Ascending aorta (tissue), 2 donors: Measurements from ENCODE around the gene POGLUT3. TPM values are rescaled to one million over a fixed set of nuclear protein-coding genes. Genes with fewer than 3 reads are reported as not detected.

Experiments
- DNase-seq, 2 donors: peaks; one replicate each; pipeline ENCODE4 v3.0.0-alpha.2; 2019; ENCODE audit warnings: low spot score in 2 of 2
- H3K27ac ChIP-seq, 2 donors: fragments of 200-600 bp; sonication (generic); one replicate each; pipeline ENCODE4 v1.5.1; 2016 to 2017; ENCODE audit warnings: mild to moderate bottlenecking in 1 of 2
- H3K27me3 ChIP-seq: fragments of 200-600 bp; sonication (generic); one replicate; pipeline ENCODE4 v1.5.1; 2017
- H3K36me3 ChIP-seq, 2 donors: fragments of 200-600 bp; sonication (generic); one replicate each; pipeline ENCODE4 v1.5.1; 2016
- H3K4me1 ChIP-seq, 2 donors: fragments of 200-600 bp; sonication (generic); one replicate each; pipeline ENCODE4 v1.5.1; 2016 to 2017; ENCODE audit warnings: mild to moderate bottlenecking in 1 of 2
- H3K4me3 ChIP-seq, 2 donors: fragments of 200-600 bp; sonication (generic); one replicate each; pipeline ENCODE4 v1.5.1; 2016 to 2017; ENCODE audit warnings: mild to moderate bottlenecking in 1 of 2
- H3K9me3 ChIP-seq, 2 donors: fragments of 200-600 bp; sonication (generic); one replicate each; pipeline ENCODE4 v1.5.1; 2016
- intact Hi-C: fragments of 100-400 bp; cut with DNase I; formaldehyde crosslinking; loops from one replicate; pipeline ENCODE4 v1.15.1; 2023
- total RNA-seq: library from RNA; depleted of rRNA; stranded (reverse); fragments of >200 nt; gene quantifications from one replicate; pipeline ENCODE4 v1.1.0, GENCODE V29; 2016
- TF ChIP-seq, protein P1 (sequence below), 3 experiments: fragments of 200-600 bp in 2 of 3; fragments of 450-650 bp in 1 of 3; sonication (generic) in 2 of 3; IDR thresholded peaks; one replicate each; pipeline ENCODE4 v1.5.1; 2016 to 2019; ENCODE audit warnings: antibody characterized with exemption in 3 of 3, mild to moderate bottlenecking in 1 of 3, moderate library complexity in 1 of 3

POGLUT3 gene
- total RNA-seq, 1 donor from 2014 or later: 27.1 TPM

DNA sequence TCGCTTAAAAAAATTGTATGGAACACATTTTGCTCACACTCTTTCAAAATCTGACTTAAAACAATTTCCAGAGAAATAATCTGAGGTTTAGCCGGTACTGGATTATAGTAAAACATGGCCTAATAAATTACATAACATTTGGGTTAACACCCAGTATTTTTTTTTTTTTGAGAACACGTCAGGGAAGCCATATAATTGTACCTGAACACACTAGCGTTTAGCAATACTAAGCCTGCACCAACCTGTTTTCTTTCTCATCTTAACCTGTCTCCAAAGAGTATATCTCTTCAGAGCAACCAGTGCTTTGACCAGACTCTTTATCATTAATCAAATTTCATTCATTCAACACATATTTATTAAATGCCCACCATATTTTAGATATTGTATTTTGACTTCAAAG is 2.0 kb upstream of the POGLUT3 start:
- intact Hi-C loops: no loop called here
- peaks cover 0 to 3% of the 10 kb centered on the region in 2 donors for H3K4me1 ChIP-seq
- no peak overlapping the region for H3K27ac ChIP-seq
- TF ChIP-seq, protein P1, sequence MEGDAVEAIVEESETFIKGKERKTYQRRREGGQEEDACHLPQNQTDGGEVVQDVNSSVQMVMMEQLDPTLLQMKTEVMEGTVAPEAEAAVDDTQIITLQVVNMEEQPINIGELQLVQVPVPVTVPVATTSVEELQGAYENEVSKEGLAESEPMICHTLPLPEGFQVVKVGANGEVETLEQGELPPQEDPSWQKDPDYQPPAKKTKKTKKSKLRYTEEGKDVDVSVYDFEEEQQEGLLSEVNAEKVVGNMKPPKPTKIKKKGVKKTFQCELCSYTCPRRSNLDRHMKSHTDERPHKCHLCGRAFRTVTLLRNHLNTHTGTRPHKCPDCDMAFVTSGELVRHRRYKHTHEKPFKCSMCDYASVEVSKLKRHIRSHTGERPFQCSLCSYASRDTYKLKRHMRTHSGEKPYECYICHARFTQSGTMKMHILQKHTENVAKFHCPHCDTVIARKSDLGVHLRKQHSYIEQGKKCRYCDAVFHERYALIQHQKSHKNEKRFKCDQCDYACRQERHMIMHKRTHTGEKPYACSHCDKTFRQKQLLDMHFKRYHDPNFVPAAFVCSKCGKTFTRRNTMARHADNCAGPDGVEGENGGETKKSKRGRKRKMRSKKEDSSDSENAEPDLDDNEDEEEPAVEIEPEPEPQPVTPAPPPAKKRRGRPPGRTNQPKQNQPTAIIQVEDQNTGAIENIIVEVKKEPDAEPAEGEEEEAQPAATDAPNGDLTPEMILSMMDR (IDR thresholded peaks at IDR 0.05): no peak
- no peak overlapping the region for H3K4me3 ChIP-seq
- DNase-seq: no peak
- no peaks in the 10 kb centered on the region for H3K9me3 ChIP-seq
- no peaks in the 10 kb centered on the region for H3K27me3 ChIP-seq
- no peaks in the 10 kb centered on the region for H3K36me3 ChIP-seq

DNA sequence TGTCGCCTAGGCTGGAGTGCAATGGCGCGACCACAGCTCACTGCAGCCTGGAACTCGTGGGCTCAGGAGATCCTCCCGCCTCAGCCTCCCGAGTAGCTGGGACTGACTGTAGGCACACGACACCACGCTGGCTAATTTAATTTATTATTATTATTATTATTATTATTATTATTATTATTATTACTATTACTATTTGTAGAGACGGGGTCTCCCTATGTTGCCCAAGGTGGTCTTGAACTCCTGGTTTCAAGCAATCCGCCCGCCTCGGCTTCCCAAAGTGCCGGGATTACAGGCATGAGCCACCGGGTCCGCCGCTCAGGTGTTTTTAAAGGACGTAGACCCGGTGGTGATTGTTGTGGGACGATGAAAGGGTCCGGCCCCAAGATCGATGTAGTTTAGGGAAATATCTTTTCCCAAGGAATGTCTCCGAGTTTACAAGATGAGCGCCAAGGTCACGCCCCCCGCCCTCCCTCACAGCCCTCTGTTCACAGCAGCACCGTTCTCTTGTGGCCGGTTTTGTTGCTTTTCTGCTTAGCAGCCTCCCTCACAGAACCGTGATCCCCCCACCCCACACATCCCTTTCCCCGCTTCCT is 728 bp upstream of the POGLUT3 start:
- intact Hi-C loops: loop anchor here (5.0 kb wide), 1 partner anchor 377 kb away; the partner anchor contains the start of gene ACAT1
- Histone ChIP-seq H3K36me3 (no peaks in the 10 kb centered on the region), H3K9me3 (no peaks in the 10 kb centered on the region), H3K27me3 (no peaks in the 10 kb centered on the region), H3K4me1 (peaks cover 0 to 3% of the 10 kb centered on the region in 2 donors), H3K4me3 (peak overlapping the region; percentile 67 to 86), H3K27ac (peak overlapping the region; percentile 94 to 97)
- TF ChIP-seq, protein P1 (IDR thresholded peaks at IDR 0.05): no peak
- no peak for DNase-seq

DNA sequence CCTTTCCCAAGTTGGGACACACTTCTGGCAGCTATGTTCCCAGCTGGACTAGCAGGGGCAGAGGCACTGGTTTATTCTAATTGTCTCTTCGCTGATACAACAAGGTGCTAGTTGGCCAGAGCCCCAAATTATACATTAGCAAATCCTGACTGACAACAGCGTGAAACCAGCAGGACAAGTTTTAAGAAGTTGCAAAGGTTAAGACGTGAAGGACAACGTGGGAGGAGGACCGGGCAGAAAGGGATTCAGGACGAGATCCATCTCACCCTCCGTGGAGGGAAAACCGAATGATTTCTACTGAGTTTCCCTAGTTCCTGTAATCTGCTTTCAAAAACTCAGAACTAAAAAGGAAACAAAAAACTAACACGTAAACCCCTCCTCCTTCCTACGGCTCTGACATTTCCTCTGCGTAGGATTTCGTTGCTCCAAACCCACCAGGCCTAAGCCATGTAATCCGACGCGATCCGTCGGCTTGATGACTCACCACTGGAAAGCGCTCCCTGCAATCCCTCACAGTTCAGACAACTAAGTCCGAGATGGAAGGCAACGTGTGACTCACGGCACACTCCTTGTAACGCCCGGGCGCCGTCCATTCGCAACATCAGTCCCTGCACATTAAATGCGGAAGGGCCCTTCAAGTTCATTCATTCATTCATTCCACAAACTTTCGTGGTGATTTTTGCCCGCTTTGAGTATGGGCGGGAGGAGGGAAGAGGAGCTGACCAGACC is 703 bp downstream of the POGLUT3 start:
- peak overlapping the region; percentile 94 to 97 for H3K27ac ChIP-seq
- intact Hi-C loops: loop anchor here (1.0 to 5.0 kb wide), 6 partner anchors 30 to 375 kb away; partner anchors contain the start of genes ACAT1, ATM, C11orf65 and DDX10
- no peaks in the 10 kb centered on the region for H3K27me3 ChIP-seq
- TF ChIP-seq, protein P1 (IDR thresholded peaks at IDR 0.05): no peak
- H3K9me3 ChIP-seq: no peaks in the 10 kb centered on the region
- no peaks in the 10 kb centered on the region for H3K36me3 ChIP-seq
- H3K4me3 ChIP-seq: peak overlapping the region; percentile 67 to 86
- DNase-seq: peak; percentile 83 to 97
- H3K4me1 ChIP-seq: peaks cover 0 to 3% of the 10 kb centered on the region in 2 donors

DNA sequence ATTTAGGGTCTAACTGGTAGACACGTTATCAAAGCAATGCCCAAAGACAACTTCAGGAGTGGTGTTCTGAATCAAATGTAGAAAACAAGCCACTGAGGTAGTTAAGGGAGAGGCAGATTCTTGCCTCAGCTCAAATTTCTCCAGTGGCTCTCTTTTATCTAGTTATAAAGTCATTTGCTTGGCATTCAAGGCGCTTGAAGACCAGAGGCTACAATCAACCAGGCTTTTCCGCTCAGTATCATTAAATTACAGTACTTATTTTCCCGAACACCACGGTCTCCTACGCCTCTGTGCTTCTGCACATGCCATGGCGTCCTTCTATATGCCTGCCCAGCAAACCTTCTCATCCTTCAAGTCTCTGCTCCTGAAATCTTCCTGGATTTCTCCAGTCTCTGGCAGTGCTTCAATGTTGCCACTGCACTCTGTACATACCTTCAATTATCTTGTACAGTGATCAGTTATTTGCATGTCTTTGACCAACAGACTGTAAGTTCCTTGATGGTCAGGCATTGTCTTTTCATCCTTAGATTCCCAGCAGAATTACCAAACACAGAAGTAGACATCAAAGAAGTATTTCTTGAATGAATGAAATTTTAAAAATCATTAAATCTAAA is 1.4 kb downstream of the POGLUT3 start:
- peaks cover 0 to under 1% of the 10 kb centered on the region in 2 donors for H3K4me1 ChIP-seq

DNA sequence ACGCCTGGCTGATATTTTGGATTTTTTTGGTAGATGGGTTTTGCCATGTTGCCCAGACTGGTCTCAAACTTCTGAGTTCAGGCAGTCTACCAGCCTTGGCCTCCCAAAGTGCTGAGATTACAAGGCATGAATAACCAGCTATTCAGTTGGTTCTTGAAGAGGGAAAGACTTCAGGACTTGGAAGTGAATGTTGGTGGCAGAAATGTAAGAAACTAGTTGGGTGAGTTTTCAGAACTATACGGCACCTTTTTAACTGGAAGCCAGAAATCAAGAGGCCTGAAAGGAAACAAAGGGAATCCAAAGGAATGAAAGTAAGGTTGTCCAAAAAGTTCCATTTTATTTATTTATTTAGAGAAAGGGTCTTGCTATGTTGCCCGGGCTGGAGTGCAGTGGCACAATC is 2.9 kb downstream of the POGLUT3 start:
- no peak for DNase-seq
- Histone ChIP-seq H3K4me1 (no peaks in the 10 kb centered on the region), H3K36me3 (peaks cover under 1 to 1% of the 10 kb centered on the region in 2 donors), H3K9me3 (no peaks in the 10 kb centered on the region), H3K27me3 (no peaks in the 10 kb centered on the region), H3K27ac (no peak overlapping the region), H3K4me3 (no peak overlapping the region)
- TF ChIP-seq, protein P1 (IDR thresholded peaks at IDR 0.05): no peak
- intact Hi-C loops: loop anchor here (5.0 kb wide), 1 partner anchor 373 kb away; the partner anchor contains the start of gene ACAT1

More for the DNA sequence above, 1.4 kb downstream of the POGLUT3 start:
- Histone ChIP-seq H3K9me3 (no peaks in the 10 kb centered on the region), H3K36me3 (no peaks in the 10 kb centered on the region), H3K27me3 (no peaks in the 10 kb centered on the region), H3K4me3 (peak overlapping the region; percentile 67 to 86), H3K27ac (peak overlapping the region; percentile 94 to 97)
- TF ChIP-seq, protein P1 (IDR thresholded peaks at IDR 0.05): no peak
- no peak for DNase-seq
- intact Hi-C loops: loop anchor here (1.0 to 5.0 kb wide), 6 partner anchors 29 to 374 kb away; partner anchors contain the start of genes ACAT1, ATM, C11orf65 and DDX10
